GM18499 (cell line): ENCODE data around the gene ADO.

Experiments
- ATAC-seq: cut with Tn5 transposase; IDR thresholded peaks from one replicate; pipeline ENCODE4 v1.9.1; 2021; ENCODE audit warnings: moderate number of reproducible peaks; ENCODE audit not compliant: insufficient read depth, unreplicated experiment

Gene ADO

DNA sequence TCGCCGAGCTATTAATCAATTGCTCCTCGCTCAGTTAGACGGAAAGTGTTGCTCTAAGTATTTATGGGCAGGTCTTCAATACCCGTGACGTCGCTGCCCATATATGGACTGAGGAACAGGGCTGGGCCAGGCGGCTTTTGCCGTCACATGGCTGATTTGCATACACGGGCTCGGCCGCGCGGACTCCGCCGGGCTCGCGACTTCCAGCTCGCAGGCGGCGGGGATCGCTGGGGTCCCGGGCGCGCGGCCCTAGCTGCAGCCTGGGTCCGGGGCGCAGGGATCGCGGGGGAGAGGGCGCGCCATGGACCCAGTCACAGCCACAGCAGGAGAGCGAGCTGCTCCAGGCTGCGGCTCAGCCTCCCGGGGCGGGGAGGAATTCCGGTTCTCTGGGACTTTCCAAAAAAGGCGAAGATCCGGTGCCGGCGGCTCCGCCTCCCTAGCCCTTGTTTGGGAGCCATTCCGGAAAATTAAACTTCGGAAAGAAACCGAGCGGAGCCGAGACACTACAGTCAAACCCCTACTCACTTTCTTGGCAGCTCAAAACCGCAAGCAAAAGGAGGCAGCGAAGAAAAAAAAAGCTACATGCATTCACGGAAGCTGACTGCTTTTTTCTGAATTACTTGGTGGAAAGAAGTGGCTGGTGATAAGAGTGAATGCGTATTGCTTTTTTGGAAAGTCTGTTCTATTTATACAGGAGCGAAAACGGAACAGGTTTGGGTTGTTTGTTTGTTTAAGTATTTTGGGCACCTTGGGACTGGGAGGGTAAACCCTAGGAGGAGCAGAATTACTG is 12.0 kb downstream of the ADO start, which contains the start of gene EGR2:
Gene EGR2, minus strand, starts transcription at position 36 of the 790 bp plus-strand sequence. CDS start 337 bp downstream, outside the sequence.
- ATAC-seq: peak; percentile 61

DNA sequence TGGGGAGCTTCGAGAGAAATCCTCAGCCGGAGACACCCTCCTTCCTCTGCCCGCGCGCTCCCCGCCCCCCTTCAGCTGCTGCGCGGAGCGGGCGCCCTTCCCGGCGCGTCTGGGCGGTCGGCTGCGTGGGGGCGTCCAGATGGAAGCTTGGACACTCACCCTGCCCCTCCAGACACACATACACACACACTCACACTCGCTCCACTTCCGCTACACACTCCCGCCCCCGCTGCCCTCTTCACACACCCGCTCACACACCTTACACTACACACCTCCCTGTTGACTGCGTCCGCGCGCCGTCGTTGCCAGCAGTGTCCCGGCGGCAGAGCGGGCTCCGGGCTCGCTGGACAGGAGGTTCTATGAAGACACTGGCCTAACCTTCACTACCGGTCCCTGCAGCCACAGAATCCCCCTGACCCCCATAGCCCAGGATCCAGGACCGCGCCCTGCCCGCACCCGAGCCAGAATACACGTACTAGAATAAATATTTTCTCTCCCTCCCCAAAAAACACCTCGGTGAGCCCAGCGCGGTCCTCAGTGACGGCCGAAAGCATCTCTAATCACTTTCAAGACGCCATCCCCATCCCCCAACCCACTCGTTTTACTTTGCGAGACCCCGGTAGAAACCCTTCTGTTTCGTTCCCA is 12.7 kb downstream of the ADO start:
- ATAC-seq: no peak

GRCh38 chr10:62817766-62818425 is 13.4 kb downstream of the ADO start:
- no peak for ATAC-seq

DNA sequence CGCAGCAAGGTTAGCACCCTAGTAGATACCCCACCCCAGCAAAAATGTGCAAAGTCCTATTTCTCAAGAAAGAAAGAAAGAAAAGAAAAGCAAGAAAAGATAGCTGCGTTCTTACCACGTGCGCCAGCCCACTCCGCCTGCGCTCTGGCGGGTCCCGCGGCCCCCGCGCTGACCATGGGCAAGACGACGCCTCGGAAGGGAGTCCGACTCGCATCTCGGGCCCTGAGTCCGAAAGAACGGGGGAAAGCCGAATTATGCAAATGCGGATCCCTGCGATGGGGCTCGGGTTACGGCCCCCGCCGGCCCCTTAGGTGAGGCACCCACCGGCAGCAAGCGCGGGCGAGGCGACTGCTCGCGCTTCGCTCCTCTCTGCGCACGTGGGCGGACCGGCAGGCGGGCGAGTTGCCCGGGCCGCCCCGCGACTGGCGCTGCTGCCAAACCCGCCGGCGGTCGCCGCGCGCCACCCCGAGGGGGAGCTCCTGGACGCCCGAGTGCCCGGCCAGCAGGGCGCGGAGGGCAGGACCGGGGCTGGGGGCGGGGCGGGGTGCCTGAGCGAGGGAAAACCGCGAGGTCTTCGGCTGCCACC is 14.0 kb downstream of the ADO start:
- no peak for ATAC-seq

DNA sequence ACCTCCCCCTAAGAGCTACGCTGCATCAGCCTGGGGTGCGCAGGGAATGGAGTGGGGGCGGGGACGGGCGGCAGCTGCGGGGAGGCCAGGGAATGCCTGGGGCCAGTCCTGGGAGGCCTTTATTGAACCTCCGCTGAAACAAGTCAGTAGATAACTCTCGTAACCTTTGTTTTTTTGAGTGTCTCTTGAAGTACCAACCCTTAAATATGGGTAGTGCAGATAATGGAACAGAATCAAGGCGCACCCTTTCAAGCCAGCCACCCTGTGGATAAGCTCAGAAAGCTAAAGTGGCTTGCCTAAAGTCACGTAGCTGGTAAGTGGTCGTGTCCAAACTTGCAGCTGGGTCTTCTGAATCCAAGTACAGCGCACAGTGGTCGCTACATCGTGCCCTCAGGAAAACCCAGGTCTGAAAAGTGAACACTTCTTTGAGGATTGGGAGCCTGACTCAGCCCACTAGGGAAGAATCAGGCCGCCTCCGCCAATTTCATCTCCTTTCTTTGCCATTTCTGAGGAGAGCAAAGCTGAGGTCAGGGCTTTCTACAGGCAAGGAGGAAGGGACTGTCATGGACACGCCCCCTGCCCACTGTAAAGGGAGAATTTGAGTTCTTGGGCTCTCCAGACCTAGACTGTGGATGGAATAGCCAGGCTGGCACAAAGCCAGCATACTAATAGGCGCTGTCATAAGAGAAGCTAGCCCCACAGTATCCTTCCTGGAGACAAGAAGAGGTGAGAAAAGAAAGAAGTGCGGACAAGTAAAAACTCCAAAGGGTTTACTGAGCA is 14.8 kb downstream of the ADO start:
- ATAC-seq: no peak

DNA sequence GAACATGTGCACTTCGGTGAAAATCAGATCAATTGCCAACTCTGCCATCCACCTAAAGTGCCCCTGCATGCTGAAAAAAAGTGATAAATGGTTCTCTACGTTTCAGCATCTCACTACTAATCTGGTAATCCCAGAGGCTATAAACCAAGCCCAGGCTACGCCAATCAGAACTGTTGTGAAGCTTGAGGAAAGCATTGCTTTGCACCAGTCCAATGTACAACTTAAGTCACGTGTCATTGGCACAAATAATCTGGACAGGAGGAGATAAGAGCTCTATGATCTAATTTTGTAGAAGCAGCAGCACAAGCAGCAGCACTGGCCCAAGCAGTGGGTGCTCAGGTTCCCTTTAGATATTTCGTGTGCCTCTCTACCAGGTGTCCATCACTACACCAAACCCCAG is 16.1 kb downstream of the ADO start:
- ATAC-seq: no peak

GRCh38 chr10:62826273-62826672 is 21.8 kb downstream of the ADO start:
- no peak for ATAC-seq

GRCh38 chr10:62829622-62830021 is 25.1 kb downstream of the ADO start:
- no peak for ATAC-seq

GRCh38 chr10:62830679-62831078 is 26.2 kb downstream of the ADO start:
- no peak for ATAC-seq

DNA sequence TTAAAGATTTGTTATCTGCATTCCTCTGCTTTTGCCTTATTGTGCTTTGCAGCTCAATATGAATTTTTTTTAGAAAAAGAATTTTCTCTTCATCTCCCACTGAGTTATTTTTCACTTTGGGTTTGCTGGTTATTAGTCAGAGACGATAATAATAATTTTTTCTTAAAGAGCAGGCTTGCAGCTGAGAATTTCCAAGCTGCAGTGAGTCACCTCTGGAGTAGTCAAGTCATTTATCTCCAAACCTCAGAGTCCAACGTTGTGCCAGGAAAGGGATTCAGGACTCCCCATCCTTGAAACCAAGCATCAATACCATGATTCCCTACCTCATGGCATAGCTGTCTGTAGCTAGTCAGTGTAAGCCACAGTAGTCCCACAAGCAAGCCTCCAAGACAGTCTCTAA is 26.8 kb downstream of the ADO start:
- ATAC-seq: no peak

DNA sequence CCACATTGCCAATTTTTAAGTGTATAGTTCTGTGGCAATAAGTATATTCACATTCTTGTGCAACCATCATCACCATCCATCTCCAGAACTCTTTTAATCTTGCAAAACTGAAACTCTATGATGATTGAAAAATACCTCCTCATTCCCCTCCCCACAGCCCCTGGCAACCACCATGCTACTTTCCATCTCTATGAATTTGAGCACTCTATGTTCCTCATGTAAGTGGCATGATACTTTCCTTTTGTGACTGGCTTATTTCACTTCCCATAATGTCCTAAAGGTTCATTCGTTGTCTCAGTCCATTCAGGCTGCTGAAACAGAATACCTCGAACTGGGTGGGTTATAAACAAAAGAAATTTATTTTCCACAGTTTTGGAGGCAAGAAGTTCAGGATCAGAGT is 35.1 kb downstream of the ADO start:
- no peak for ATAC-seq

GRCh38 chr10:62842983-62843382 is 38.5 kb downstream of the ADO start:
- ATAC-seq: no peak

- ATAC-seq: no peak
Measured at GRCh38 chr10:62843600-62843999, 39.1 kb downstream of the ADO start.

GRCh38 chr10:62844280-62845011 is 39.9 kb downstream of the ADO start:
- ATAC-seq: no peak

DNA sequence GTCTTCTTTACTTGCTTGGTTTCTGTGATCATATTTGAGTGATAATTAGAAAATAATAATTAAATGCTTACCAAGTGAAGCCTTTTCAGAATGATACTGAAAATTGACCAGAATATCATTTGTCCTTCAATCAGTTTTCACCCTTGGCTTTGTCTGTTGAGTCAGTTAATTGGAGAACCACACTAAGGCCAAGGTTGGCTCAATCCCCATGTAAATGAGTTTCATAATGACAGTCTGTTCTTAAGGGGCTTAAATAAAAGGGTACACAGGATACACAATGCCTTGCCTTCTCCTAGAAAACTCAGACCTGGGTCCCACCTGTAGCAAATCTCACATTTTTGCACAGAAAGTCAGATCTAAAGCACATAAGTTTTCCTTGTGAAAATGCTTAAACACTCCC is 42.9 kb downstream of the ADO start:
- no peak for ATAC-seq

- no peak for ATAC-seq
Measured at GRCh38 chr10:62850646-62851045, 46.1 kb downstream of the ADO start.

DNA sequence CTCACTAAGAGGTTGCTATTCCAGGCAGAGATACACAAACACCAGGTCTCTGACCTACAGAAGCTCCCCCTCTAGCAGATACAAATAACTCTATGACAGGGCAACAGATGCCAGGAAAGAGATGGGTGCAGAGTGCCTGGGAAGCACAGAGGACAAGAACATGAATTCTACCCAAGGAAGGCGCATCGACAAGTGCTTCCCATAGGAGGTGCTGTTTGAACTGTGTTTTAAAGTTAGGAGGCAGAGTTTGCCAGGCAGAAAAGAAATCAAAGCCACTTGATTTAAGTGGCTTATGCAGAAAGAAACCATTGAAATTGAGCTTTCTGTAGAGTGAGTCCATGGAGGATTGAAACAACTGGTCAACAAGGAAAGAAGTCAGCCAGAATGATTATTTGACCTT is 46.9 kb downstream of the ADO start:
- no peak for ATAC-seq

GRCh38 chr10:62852961-62853702 is 48.6 kb downstream of the ADO start:
- peak; percentile 51 for ATAC-seq

GRCh38 chr10:62853710-62854109 is 49.2 kb downstream of the ADO start:
- no peak for ATAC-seq
